DMS 273 (cell line): ENCODE results near the gene GSDME.

ENCODE experiments used
- DNase-seq: peaks from one replicate; lab custom pipeline; 2025; ENCODE audit not compliant: unreplicated experiment; lab: John Stamatoyannopoulos, UW

GSDME gene

GRCh38 chr7:24657980-24658379, 99.3 kb downstream of the GSDME start:
- no peak for DNase-seq

- DNase-seq = no peak
Measured at GRCh38 chr7:24656608-24657007, 100.7 kb downstream of the GSDME start.

- DNase-seq = no peak
Measured at GRCh38 chr7:24654305-24654704, 103.0 kb downstream of the GSDME start.

GRCh38 chr7:24653316-24654085, 103.8 kb downstream of the GSDME start:
- no peak for DNase-seq

- no peak for DNase-seq
Measured at GRCh38 chr7:24652251-24652939, 104.9 kb downstream of the GSDME start.
